Gastrocnemius medialis (tissue), 4 donors: Measurements from ENCODE around the gene TAGLN2.

ENCODE experiments used
- POLR2A ChIP-seq, 2 donors: fragments of 450-650 bp; IDR thresholded peaks; one replicate each; pipeline ENCODE4 v1.6.1; 2017; ENCODE audit warnings: antibody characterized with exemption in 2 of 2, mild to moderate bottlenecking in 2 of 2, moderate library complexity in 2 of 2
- TF ChIP-seq, protein P1 (sequence below), 5 experiments: fragments of 450-650 bp in 3 of 5; fragments of 200-600 bp in 2 of 5; sonication (generic) in 2 of 5; IDR thresholded peaks in 4 of 5; conservative IDR thresholded peaks in 1 of 5; 1 replicate in 4 of 5; 2 replicates in 1 of 5; pipeline ENCODE4 v1.5.1; 2016 to 2019; ENCODE audit warnings: antibody characterized with exemption in 5 of 5, mild to moderate bottlenecking in 3 of 5, moderate library complexity in 3 of 5

DNA sequence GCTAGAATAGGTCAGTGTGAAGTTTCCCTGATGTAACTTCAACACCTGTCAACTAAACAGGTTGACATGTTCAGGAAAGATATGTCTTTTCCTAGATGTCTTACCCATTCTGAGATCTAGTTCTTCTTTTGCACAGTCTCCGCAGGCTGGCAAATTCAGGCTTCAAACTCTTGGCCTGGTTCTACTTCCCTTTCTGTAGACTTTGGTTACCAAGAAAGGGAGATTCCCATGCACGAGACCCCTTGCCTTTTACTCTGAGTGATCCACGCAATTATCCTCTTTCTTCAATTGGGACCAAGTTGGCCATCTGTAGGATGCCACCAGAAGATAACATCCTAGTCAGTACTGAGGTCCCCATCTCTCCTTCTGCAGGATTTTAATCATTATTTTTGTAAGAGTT is 27.3 kb downstream of the TAGLN2 start:
- TF ChIP-seq, protein P1, sequence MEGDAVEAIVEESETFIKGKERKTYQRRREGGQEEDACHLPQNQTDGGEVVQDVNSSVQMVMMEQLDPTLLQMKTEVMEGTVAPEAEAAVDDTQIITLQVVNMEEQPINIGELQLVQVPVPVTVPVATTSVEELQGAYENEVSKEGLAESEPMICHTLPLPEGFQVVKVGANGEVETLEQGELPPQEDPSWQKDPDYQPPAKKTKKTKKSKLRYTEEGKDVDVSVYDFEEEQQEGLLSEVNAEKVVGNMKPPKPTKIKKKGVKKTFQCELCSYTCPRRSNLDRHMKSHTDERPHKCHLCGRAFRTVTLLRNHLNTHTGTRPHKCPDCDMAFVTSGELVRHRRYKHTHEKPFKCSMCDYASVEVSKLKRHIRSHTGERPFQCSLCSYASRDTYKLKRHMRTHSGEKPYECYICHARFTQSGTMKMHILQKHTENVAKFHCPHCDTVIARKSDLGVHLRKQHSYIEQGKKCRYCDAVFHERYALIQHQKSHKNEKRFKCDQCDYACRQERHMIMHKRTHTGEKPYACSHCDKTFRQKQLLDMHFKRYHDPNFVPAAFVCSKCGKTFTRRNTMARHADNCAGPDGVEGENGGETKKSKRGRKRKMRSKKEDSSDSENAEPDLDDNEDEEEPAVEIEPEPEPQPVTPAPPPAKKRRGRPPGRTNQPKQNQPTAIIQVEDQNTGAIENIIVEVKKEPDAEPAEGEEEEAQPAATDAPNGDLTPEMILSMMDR (IDR thresholded peaks at IDR 0.05 in 4 of 5, conservative IDR thresholded peaks at IDR 0.05 in 1 of 5), result no peak
- TF ChIP-seq POLR2A (IDR thresholded peaks at IDR 0.05), result no peak
